ENCODE data around the gene LRRC63. TPM values are rescaled to one million over a fixed set of nuclear protein-coding genes. Genes with fewer than 3 reads are reported as not detected.
"Not testable (repeated sequence)": the region's sequence is repeated elsewhere in the genome, so short reads cannot be mapped to it uniquely, and the experiment has no call there.

The LRRC63 gene
- total RNA-seq: not detected
- polyA plus RNA-seq: under 1 TPM in 2 of 3 donors, not detected in 1; 0.03 to 0.04 TPM
- long read RNA-seq, donor 1, partial matches to known transcripts: 0 of 1 reads
- long read RNA-seq, donor 1, other reads (novel, unspliced or antisense): 1 of 1 reads
- long read RNA-seq, donor 2: 0 reads

- intact Hi-C loops (cut with DNase I): no loop called here
- Histone ChIP-seq H3K27me3 (ENCODE audit: insufficient read depth in 3 of 3, low read length in 2 of 3) (peaks cover 0 to 3% (median 0%) of the 10 kb centered on the region in 3 donors), H3K36me3 (ENCODE audit: insufficient read depth in 1 of 2, low read depth in 1 of 2) (no peaks in the 10 kb centered on the region), H3K4me1 (no peaks in the 10 kb centered on the region), H3K4me3 (peak within 1 kb of the TSS; percentile 67), H3K9me3 (no peaks in the 10 kb centered on the region), H3K27ac (no peak within 1 kb of the TSS)
- DNase-seq: peak; percentile 76 to 86
- no peak for TF ChIP-seq CTCF (IDR thresholded peaks at IDR 0.05)
- peak; percentile 57 to 93 (median 79) for ATAC-seq
- 2 to 3% (median 2%) methylated on average over 51 to 53 of the region's 53 CpGs for WGBS, 3 donors
Observed at GRCh38 chr13:46211483-46212351, at the start of gene LRRC63. Gene LRRC63, plus strand, starts transcription at chr13:46211928. Its CDS starts 1,107 bp downstream, at chr13:46213035.

GRCh38 chr13:46162741-46163140 lies 49.0 kb upstream of the LRRC63 start:
- 95 to 99% (median 96%) methylated on average over 19 to 36 of the region's 36 CpGs for WGBS, 3 donors
- not testable (repeated sequence) for H3K4me3 ChIP-seq; H3K36me3 ChIP-seq (ENCODE audit: insufficient read depth in 1 of 2, low read depth in 1 of 2); ATAC-seq; H3K27me3 ChIP-seq (ENCODE audit: insufficient read depth in 3 of 3, low read length in 2 of 3); H3K9me3 ChIP-seq; DNase-seq; H3K27ac ChIP-seq; H3K4me1 ChIP-seq
- intact Hi-C loops (cut with DNase I): loop anchor here (5.0 to 10.0 kb wide), 2 partner anchors 355 to 358 kb away; no protein-coding TSS in a partner anchor

- Histone ChIP-seq H3K4me3 (no peak overlapping the region), H3K27me3 (ENCODE audit: insufficient read depth in 3 of 3, low read length in 2 of 3) (peaks cover 0 to 2% (median 0%) of the 10 kb centered on the region in 3 donors), H3K27ac (no peak overlapping the region), H3K9me3 (no peaks in the 10 kb centered on the region), H3K4me1 (no peaks in the 10 kb centered on the region), H3K36me3 (ENCODE audit: insufficient read depth in 1 of 2, low read depth in 1 of 2) (no peaks in the 10 kb centered on the region)
- no peak for ATAC-seq
- intact Hi-C loops (cut with DNase I): loop anchor here (5.0 to 10.0 kb wide), 2 partner anchors 357 to 360 kb away; no protein-coding TSS in a partner anchor
- DNase-seq: no peak
- TF ChIP-seq CTCF (IDR thresholded peaks at IDR 0.05): no peak
Observed at GRCh38 chr13:46164661-46165060, 47.1 kb upstream of the LRRC63 start.

GRCh38 chr13:46165485-46166223 lies 46.1 kb upstream of the LRRC63 start:
- H3K4me1 ChIP-seq: peaks cover 3% of the 10 kb centered on the region
- intact Hi-C loops (cut with DNase I): loop anchor here in 1 of 2 donors (10.0 kb wide), 1 partner anchor 361 kb away; no protein-coding TSS in a partner anchor
- ATAC-seq: no peak

More at GRCh38 chr13:46165485-46166223, 46.1 kb upstream of the LRRC63 start:
- 42 to 46% (median 43%) methylated on average over 5 of the region's 5 CpGs for WGBS, 3 donors
- Histone ChIP-seq H3K36me3 (ENCODE audit: insufficient read depth in 1 of 2, low read depth in 1 of 2) (no peaks in the 10 kb centered on the region), H3K4me3 (no peak overlapping the region), H3K27me3 (ENCODE audit: insufficient read depth in 3 of 3, low read length in 2 of 3) (peaks cover 0 to 2% (median 0%) of the 10 kb centered on the region in 3 donors), H3K27ac (no peak overlapping the region), H3K9me3 (no peaks in the 10 kb centered on the region)
- DNase-seq: no peak
- TF ChIP-seq CTCF (IDR thresholded peaks at IDR 0.05): no peak
